Measurements from ENCODE around the gene COL27A1.

- TF ChIP-seq POLR2A (IDR thresholded peaks at IDR 0.05; ENCODE audit: low read depth, low read length) (no peak), CTCF (IDR thresholded peaks at IDR 0.05; ENCODE audit: extremely low read depth in 1 of 2, insufficient read depth in 1 of 2, low read depth in 1 of 2, low read length in 2 of 2) (no peak), POLR2AphosphoS5 (IDR thresholded peaks at IDR 0.05; ENCODE audit: insufficient read depth, low read depth, low read length) (no peak), JUN (IDR thresholded peaks at IDR 0.05; ENCODE audit: borderline replicate concordance, insufficient read depth, insufficient read length, low read depth) (no peak), FOS (IDR thresholded peaks at IDR 0.05; ENCODE audit: borderline replicate concordance, insufficient read depth, low read length) (no peak)
Measured at GRCh38 chr9:114114364-114114763, 41.0 kb upstream of the COL27A1 start.

Measured in endothelial cell of umbilical vein (primary cell).